Measurements from ENCODE around the gene NIPA2.

The NIPA2 gene

GRCh38 chr15:22811640-22812039 lies 26.8 kb upstream of the NIPA2 start:
- no peaks in the 10 kb centered on the region for H3K9me2 ChIP-seq (replicated peaks; ENCODE audit: control insufficient read depth, low read length)
- no peak overlapping the region for H3K27ac ChIP-seq (ENCODE audit: low read depth, low read length)
- TF ChIP-seq EZH2phosphoT487 (IDR thresholded peaks at IDR 0.05; ENCODE audit: borderline replicate concordance, low read length): no peak
- TF ChIP-seq, protein P1, sequence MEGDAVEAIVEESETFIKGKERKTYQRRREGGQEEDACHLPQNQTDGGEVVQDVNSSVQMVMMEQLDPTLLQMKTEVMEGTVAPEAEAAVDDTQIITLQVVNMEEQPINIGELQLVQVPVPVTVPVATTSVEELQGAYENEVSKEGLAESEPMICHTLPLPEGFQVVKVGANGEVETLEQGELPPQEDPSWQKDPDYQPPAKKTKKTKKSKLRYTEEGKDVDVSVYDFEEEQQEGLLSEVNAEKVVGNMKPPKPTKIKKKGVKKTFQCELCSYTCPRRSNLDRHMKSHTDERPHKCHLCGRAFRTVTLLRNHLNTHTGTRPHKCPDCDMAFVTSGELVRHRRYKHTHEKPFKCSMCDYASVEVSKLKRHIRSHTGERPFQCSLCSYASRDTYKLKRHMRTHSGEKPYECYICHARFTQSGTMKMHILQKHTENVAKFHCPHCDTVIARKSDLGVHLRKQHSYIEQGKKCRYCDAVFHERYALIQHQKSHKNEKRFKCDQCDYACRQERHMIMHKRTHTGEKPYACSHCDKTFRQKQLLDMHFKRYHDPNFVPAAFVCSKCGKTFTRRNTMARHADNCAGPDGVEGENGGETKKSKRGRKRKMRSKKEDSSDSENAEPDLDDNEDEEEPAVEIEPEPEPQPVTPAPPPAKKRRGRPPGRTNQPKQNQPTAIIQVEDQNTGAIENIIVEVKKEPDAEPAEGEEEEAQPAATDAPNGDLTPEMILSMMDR (IDR thresholded peaks at IDR 0.05; ENCODE audit: low read depth, low read length, poor library complexity, severe bottlenecking): no peak
- peaks cover 66% of the 10 kb centered on the region for H3K36me3 ChIP-seq (ENCODE audit: control insufficient read depth, low read length)
- peaks cover 11% of the 10 kb centered on the region for H3K4me1 ChIP-seq (ENCODE audit: control insufficient read depth, low read length)
- H4K20me1 ChIP-seq (ENCODE audit: control insufficient read depth, insufficient read depth, low read depth, low read length): peaks cover 8% of the 10 kb centered on the region; the same call in 1 of the 2 replicates
- no peaks in the 10 kb centered on the region for H3K27me3 ChIP-seq (ENCODE audit: control insufficient read depth, low read length)
- no peaks in the 10 kb centered on the region for H3K9me3 ChIP-seq (ENCODE audit: control insufficient read depth, insufficient read depth, low read length)
- H3K79me2 ChIP-seq (ENCODE audit: control insufficient read depth, low read length): peaks cover 67% of the 10 kb centered on the region
- no peak overlapping the region for H3K4me2 ChIP-seq (ENCODE audit: low read length)
- no peaks in the 10 kb centered on the region for H3F3A ChIP-seq (ENCODE audit: control insufficient read depth, insufficient read depth)
- no peak overlapping the region for H3K4me3 ChIP-seq (ENCODE audit: low read length)

DNA sequence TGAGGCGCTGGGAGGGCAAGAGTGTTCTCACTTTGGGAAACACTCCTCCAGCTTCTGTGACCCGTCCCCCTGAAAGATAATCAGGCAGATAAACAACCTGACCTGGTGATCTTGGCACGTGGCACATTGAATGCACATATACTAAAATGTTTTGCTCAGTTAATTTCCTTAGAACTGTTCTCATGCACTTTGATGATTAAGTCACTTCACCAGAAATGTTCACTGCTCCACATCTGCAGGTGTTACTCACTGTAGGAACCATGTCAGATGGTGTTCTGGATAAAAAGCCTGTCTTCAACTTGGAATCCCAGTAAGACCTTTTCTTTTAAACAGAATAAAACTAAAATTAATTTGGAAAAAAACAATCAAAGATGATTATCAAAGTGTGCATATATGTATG lies 24.6 kb upstream of the NIPA2 start:
- peaks cover 10% of the 10 kb centered on the region for H3K4me1 ChIP-seq (ENCODE audit: control insufficient read depth, low read length)
- no peaks in the 10 kb centered on the region for H3K9me3 ChIP-seq (ENCODE audit: control insufficient read depth, insufficient read depth, low read length)
- H3K9me2 ChIP-seq (replicated peaks; ENCODE audit: control insufficient read depth, low read length): no peaks in the 10 kb centered on the region
- H3K79me2 ChIP-seq (ENCODE audit: control insufficient read depth, low read length): peaks cover 45% of the 10 kb centered on the region
- no peak overlapping the region for H3K4me2 ChIP-seq (ENCODE audit: low read length)
- no peaks in the 10 kb centered on the region for H3K27me3 ChIP-seq (ENCODE audit: control insufficient read depth, low read length)
- no peak overlapping the region for H3K4me3 ChIP-seq (ENCODE audit: low read length)
- TF ChIP-seq, protein P1 (IDR thresholded peaks at IDR 0.05; ENCODE audit: low read depth, low read length, poor library complexity, severe bottlenecking): no peak
- H3K27ac ChIP-seq (ENCODE audit: low read depth, low read length): no peak overlapping the region
- H4K20me1 ChIP-seq (ENCODE audit: control insufficient read depth, insufficient read depth, low read depth, low read length): no peaks in the 10 kb centered on the region
- H3F3A ChIP-seq (ENCODE audit: control insufficient read depth, insufficient read depth): no peaks in the 10 kb centered on the region
- peaks cover 53% of the 10 kb centered on the region for H3K36me3 ChIP-seq (ENCODE audit: control insufficient read depth, low read length)

DNA sequence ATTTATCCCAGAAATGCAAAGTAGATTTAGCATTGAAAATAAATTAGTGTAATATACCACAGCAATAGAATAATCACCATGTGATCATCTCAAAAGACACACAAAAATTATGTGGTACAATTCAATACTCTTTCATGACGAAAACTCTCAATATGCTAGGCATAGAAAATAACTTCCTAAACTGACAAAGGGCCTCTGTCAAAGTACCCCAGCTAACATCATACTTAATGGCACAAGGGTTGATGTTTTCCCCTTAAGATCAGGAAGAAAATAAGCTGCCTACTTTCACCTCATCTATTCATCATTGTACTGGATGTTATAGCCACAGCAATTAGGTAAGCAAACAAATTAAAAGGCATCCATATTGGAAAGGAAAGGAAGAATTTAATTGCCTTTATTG lies 22.7 kb upstream of the NIPA2 start:
- Histone ChIP-seq H3K9me2 (replicated peaks; ENCODE audit: control insufficient read depth, low read length) (no peaks in the 10 kb centered on the region), H3K4me1 (ENCODE audit: control insufficient read depth, low read length) (no peaks in the 10 kb centered on the region), H3K4me3 (ENCODE audit: low read length) (no peak overlapping the region), H3K36me3 (ENCODE audit: control insufficient read depth, low read length) (peaks cover 60% of the 10 kb centered on the region), H3K27ac (ENCODE audit: low read depth, low read length) (no peak overlapping the region), H3K9me3 (ENCODE audit: control insufficient read depth, insufficient read depth, low read length) (no peaks in the 10 kb centered on the region), H3K27me3 (ENCODE audit: control insufficient read depth, low read length) (no peaks in the 10 kb centered on the region), H3K4me2 (ENCODE audit: low read length) (no peak overlapping the region), H3F3A (ENCODE audit: control insufficient read depth, insufficient read depth) (no peaks in the 10 kb centered on the region), H4K20me1 (ENCODE audit: control insufficient read depth, insufficient read depth, low read depth, low read length) (no peaks in the 10 kb centered on the region), H3K79me2 (ENCODE audit: control insufficient read depth, low read length) (peaks cover 28% of the 10 kb centered on the region)
- TF ChIP-seq, protein P1 (IDR thresholded peaks at IDR 0.05; ENCODE audit: low read depth, low read length, poor library complexity, severe bottlenecking): no peak
- TF ChIP-seq EZH2phosphoT487 (IDR thresholded peaks at IDR 0.05; ENCODE audit: borderline replicate concordance, low read length): no peak

GRCh38 chr15:22819651-22820050 lies 18.8 kb upstream of the NIPA2 start:
- Histone ChIP-seq H3F3A (ENCODE audit: control insufficient read depth, insufficient read depth) (no peaks in the 10 kb centered on the region), H3K9me2 (replicated peaks; ENCODE audit: control insufficient read depth, low read length) (no peaks in the 10 kb centered on the region), H3K36me3 (ENCODE audit: control insufficient read depth, low read length) (peaks cover 55% of the 10 kb centered on the region), H3K4me2 (ENCODE audit: low read length) (no peak overlapping the region), H3K79me2 (ENCODE audit: control insufficient read depth, low read length) (peaks cover 5% of the 10 kb centered on the region; the same call in 1 of the 2 replicates), H3K27me3 (ENCODE audit: control insufficient read depth, low read length) (no peaks in the 10 kb centered on the region), H4K20me1 (ENCODE audit: control insufficient read depth, insufficient read depth, low read depth, low read length) (no peaks in the 10 kb centered on the region), H3K4me3 (ENCODE audit: low read length) (no peak overlapping the region), H3K27ac (ENCODE audit: low read depth, low read length) (no peak overlapping the region), H3K4me1 (ENCODE audit: control insufficient read depth, low read length) (no peaks in the 10 kb centered on the region), H3K9me3 (ENCODE audit: control insufficient read depth, insufficient read depth, low read length) (no peaks in the 10 kb centered on the region)
- TF ChIP-seq, protein P1 (IDR thresholded peaks at IDR 0.05; ENCODE audit: low read depth, low read length, poor library complexity, severe bottlenecking): no peak
- no peak for TF ChIP-seq EZH2phosphoT487 (IDR thresholded peaks at IDR 0.05; ENCODE audit: borderline replicate concordance, low read length)

All from DOHH2 (cell line).